Neural progenitor cell (in vitro differentiated cells): ENCODE results near the gene SNX30. TPM values are rescaled to one million over a fixed set of nuclear protein-coding genes. Genes with fewer than 3 reads are reported as not detected.

Experiments used
- DNase-seq: peaks from one replicate; pipeline ENCODE4 v3.0.0-alpha.2; 2016; ENCODE audit warnings: low spot score
- H2AFZ ChIP-seq: fragments of 200-600 bp; sonication (generic); replicated peaks from 2 replicates; pipeline ENCODE4 v1.6.1; 2016; ENCODE audit warnings: antibody characterized with exemption
- H3F3A ChIP-seq: fragments of 200-600 bp; sonication (generic); 2 replicates; pipeline ENCODE4 v1.6.1; 2016; ENCODE audit warnings: antibody characterized with exemption, low read depth
- H3K27ac ChIP-seq: fragments of 200-600 bp; sonication (generic); 2 replicates; pipeline ENCODE4 v1.5.1; 2016; ENCODE audit warnings: mild to moderate bottlenecking
- H3K27me3 ChIP-seq: fragments of 200-600 bp; sonication (generic); 2 replicates; pipeline ENCODE4 v1.6.1; 2016; ENCODE audit warnings: mild to moderate bottlenecking, moderate library complexity
- H3K36me3 ChIP-seq: fragments of 200-600 bp; sonication (generic); 2 replicates; pipeline ENCODE4 v1.5.1; 2016
- H3K4me1 ChIP-seq: fragments of 200-600 bp; sonication (generic); 2 replicates; pipeline ENCODE4 v1.6.1; 2016; ENCODE audit warnings: mixed run types
- H3K4me2 ChIP-seq: fragments of 200-600 bp; sonication (generic); 2 replicates; pipeline ENCODE4 v1.6.1; 2016
- H3K4me3 ChIP-seq: fragments of 200-600 bp; sonication (generic); 2 replicates; pipeline ENCODE4 v1.5.1; 2016
- H3K79me2 ChIP-seq: fragments of 200-600 bp; sonication (generic); 2 replicates; pipeline ENCODE4 v1.6.1; 2016; ENCODE audit warnings: low read depth
- H3K9ac ChIP-seq: fragments of 200-600 bp; sonication (generic); 2 replicates; pipeline ENCODE4 v1.6.1; 2016
- H3K9me3 ChIP-seq: fragments of 200-600 bp; sonication (generic); 2 replicates; pipeline ENCODE4 v1.5.1; 2016; ENCODE audit warnings: low read depth
- H4K20me1 ChIP-seq: fragments of 200-600 bp; sonication (generic); 2 replicates; pipeline ENCODE4 v1.6.1; 2016; ENCODE audit warnings: low read depth
- H3K27ac Mint-ChIP-seq: 3 replicates; pipeline ENCODE4 v1.8.0; 2021; ENCODE audit warnings: mixed read lengths
- H3K27me3 Mint-ChIP-seq: 2 replicates; pipeline ENCODE4 v1.8.0; 2022; ENCODE audit warnings: low read depth, mild to moderate bottlenecking, inconsistent platforms, moderate library complexity, mixed read lengths; ENCODE audit not compliant: insufficient read depth
- H3K36me3 Mint-ChIP-seq: 3 replicates; pipeline ENCODE4 v1.8.0; 2021; ENCODE audit warnings: mixed read lengths
- H3K4me1 Mint-ChIP-seq: 3 replicates; pipeline ENCODE4 v1.8.0; 2021; ENCODE audit warnings: mixed read lengths
- H3K4me3 Mint-ChIP-seq: 3 replicates; pipeline ENCODE4 v1.8.0; 2021; ENCODE audit warnings: mild to moderate bottlenecking, moderate library complexity, mixed read lengths
- H3K9me3 Mint-ChIP-seq: 3 replicates; pipeline ENCODE4 v1.8.0; 2020; ENCODE audit warnings: mixed read lengths
- EZH2 ChIP-seq: fragments of 200-600 bp; sonication (generic); IDR thresholded peaks from 2 replicates; pipeline ENCODE4 v1.6.1; 2017; ENCODE audit warnings: antibody characterized with exemption, mild to moderate bottlenecking, moderate library complexity
- EZH2phosphoT487 ChIP-seq: fragments of 200-600 bp; sonication (generic); IDR thresholded peaks from 2 replicates; pipeline ENCODE4 v1.6.1; 2017; ENCODE audit warnings: antibody characterized with exemption
- total RNA-seq: library from RNA; depleted of rRNA; stranded (reverse); fragments of >200 nt; gene quantifications from 2 replicates; pipeline ENCODE4 v1.2.3, GENCODE V29; 2015; ENCODE audit warnings: low replicate concordance
- TF ChIP-seq, protein P1 (sequence below): fragments of 200-600 bp; sonication (generic); IDR thresholded peaks from 2 replicates; pipeline ENCODE4 v1.5.1; 2017; ENCODE audit warnings: antibody characterized with exemption, mild to moderate bottlenecking

The SNX30 gene
- total RNA-seq, 1 donor from 2014 or later, result 19.9 TPM

- Histone ChIP-seq H3K27me3 (no peaks in the 10 kb centered on the region), H2AFZ (no peak overlapping the region), H3K36me3 (no peaks in the 10 kb centered on the region), H3K4me1 (peaks cover 16% of the 10 kb centered on the region), H3K4me2 (peak overlapping the region; percentile 63), H3K4me3 (no peak overlapping the region), H3K79me2 (peaks cover 22% of the 10 kb centered on the region), H3K9me3 (no peaks in the 10 kb centered on the region), H3K27ac (no peak overlapping the region), H3K9ac (no peak overlapping the region), H4K20me1 (peaks cover 7% of the 10 kb centered on the region), H3F3A (peaks cover 11% of the 10 kb centered on the region)
- Mint-ChIP-seq H3K4me3 (no peak overlapping the region), H3K9me3 (peaks cover 10% of the 10 kb centered on the region), H3K36me3 (peaks cover 3% of the 10 kb centered on the region), H3K27me3 (no peaks in the 10 kb centered on the region), H3K4me1 (peaks cover 12% of the 10 kb centered on the region), H3K27ac (no peak overlapping the region)
- DNase-seq, result no peak
- TF ChIP-seq, protein P1, sequence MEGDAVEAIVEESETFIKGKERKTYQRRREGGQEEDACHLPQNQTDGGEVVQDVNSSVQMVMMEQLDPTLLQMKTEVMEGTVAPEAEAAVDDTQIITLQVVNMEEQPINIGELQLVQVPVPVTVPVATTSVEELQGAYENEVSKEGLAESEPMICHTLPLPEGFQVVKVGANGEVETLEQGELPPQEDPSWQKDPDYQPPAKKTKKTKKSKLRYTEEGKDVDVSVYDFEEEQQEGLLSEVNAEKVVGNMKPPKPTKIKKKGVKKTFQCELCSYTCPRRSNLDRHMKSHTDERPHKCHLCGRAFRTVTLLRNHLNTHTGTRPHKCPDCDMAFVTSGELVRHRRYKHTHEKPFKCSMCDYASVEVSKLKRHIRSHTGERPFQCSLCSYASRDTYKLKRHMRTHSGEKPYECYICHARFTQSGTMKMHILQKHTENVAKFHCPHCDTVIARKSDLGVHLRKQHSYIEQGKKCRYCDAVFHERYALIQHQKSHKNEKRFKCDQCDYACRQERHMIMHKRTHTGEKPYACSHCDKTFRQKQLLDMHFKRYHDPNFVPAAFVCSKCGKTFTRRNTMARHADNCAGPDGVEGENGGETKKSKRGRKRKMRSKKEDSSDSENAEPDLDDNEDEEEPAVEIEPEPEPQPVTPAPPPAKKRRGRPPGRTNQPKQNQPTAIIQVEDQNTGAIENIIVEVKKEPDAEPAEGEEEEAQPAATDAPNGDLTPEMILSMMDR, result no peak
- TF ChIP-seq EZH2 (no peak), EZH2phosphoT487 (no peak)
Measured at GRCh38 chr9:112765281-112765680, 14.7 kb downstream of the SNX30 start.

GRCh38 chr9:112771359-112772214 is 21.0 kb downstream of the SNX30 start:
- no peak for TF ChIP-seq EZH2phosphoT487
- TF ChIP-seq, protein P1, result no peak
- no peak for TF ChIP-seq EZH2
- no peaks in the 10 kb centered on the region for H3K27me3 ChIP-seq
- H3K27ac ChIP-seq, result no peak overlapping the region
- peaks cover 9% of the 10 kb centered on the region for H3K79me2 ChIP-seq
- no peak overlapping the region for H3K27ac Mint-ChIP-seq
- H3K4me1 Mint-ChIP-seq, result no peaks in the 10 kb centered on the region
- H3K4me2 ChIP-seq, result no peak overlapping the region
- DNase-seq, result no peak
- H3K36me3 ChIP-seq, result no peaks in the 10 kb centered on the region
- H4K20me1 ChIP-seq, result peaks cover 6% of the 10 kb centered on the region
- peaks cover 20% of the 10 kb centered on the region for H3K4me1 ChIP-seq
- H3K9me3 Mint-ChIP-seq, result peaks cover 4% of the 10 kb centered on the region
- peaks cover 5% of the 10 kb centered on the region for H3K36me3 Mint-ChIP-seq
- no peak overlapping the region for H3K4me3 ChIP-seq
- H3K9me3 ChIP-seq, result no peaks in the 10 kb centered on the region
- H2AFZ ChIP-seq, result no peak overlapping the region
- no peaks in the 10 kb centered on the region for H3K27me3 Mint-ChIP-seq
- no peak overlapping the region for H3K4me3 Mint-ChIP-seq
- no peak overlapping the region for H3K9ac ChIP-seq
- H3F3A ChIP-seq, result no peaks in the 10 kb centered on the region

DNA sequence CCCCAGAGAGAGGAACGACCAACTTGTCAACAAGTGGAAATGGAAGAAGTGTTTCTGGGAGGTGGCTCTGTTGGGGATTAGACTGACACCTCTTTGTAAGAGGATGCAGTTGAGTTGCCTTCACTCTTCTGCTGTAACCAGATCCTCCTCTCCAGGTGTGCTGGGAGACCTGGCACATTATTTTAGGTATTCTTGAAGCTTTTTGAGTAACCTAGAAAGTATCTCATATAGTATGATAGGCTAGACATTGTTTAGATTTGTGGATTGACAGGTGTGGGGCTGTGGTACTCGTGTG is 21.6 kb downstream of the SNX30 start:
- Histone ChIP-seq H3K9me3 (no peaks in the 10 kb centered on the region), H3K27me3 (no peaks in the 10 kb centered on the region), H3K27ac (no peak overlapping the region), H4K20me1 (peaks cover 6% of the 10 kb centered on the region), H3K79me2 (peaks cover 7% of the 10 kb centered on the region), H3K36me3 (no peaks in the 10 kb centered on the region), H3K4me3 (no peak overlapping the region), H3K4me1 (peaks cover 20% of the 10 kb centered on the region), H3K9ac (no peak overlapping the region), H2AFZ (no peak overlapping the region), H3F3A (no peaks in the 10 kb centered on the region), H3K4me2 (no peak overlapping the region)
- Mint-ChIP-seq H3K4me1 (no peaks in the 10 kb centered on the region), H3K27ac (no peak overlapping the region), H3K27me3 (no peaks in the 10 kb centered on the region), H3K36me3 (peaks cover 5% of the 10 kb centered on the region), H3K9me3 (peaks cover 4% of the 10 kb centered on the region), H3K4me3 (no peak overlapping the region)
- TF ChIP-seq EZH2 (no peak), EZH2phosphoT487 (no peak)
- TF ChIP-seq, protein P1, result no peak
- DNase-seq, result no peak
